Muscle layer of duodenum (tissue), 2 donors: ENCODE data around the gene MEX3A.
"Not testable (repeated sequence)": the region's sequence is repeated elsewhere in the genome, so short reads cannot be mapped to it uniquely, and the experiment has no call there.

ENCODE experiments used
- H3K27ac ChIP-seq: one replicate; pipeline ENCODE4 v1.7.0; 2013; ENCODE audit warnings: mild to moderate bottlenecking, low read length
- H3K27me3 ChIP-seq: one replicate; pipeline ENCODE4 v1.7.0; 2013; ENCODE audit warnings: low read depth, mild to moderate bottlenecking, control low read depth, low read length
- H3K36me3 ChIP-seq, 2 donors: one replicate each; pipeline ENCODE4 v1.7.0; 2013; ENCODE audit warnings: low read length in 2 of 2, control low read depth in 1 of 2, mild to moderate bottlenecking in 1 of 2; ENCODE audit not compliant: insufficient read depth in 2 of 2, control insufficient read depth in 1 of 2
- H3K4me1 ChIP-seq, 2 donors: one replicate each; pipeline ENCODE4 v1.7.0; 2013; ENCODE audit warnings: low read length in 2 of 2, mild to moderate bottlenecking in 2 of 2, control low read depth in 1 of 2, moderate library complexity in 1 of 2; ENCODE audit not compliant: insufficient read depth in 2 of 2, control insufficient read depth in 1 of 2
- H3K4me3 ChIP-seq, 2 donors: one replicate each; pipeline ENCODE4 v1.7.0; 2013; ENCODE audit warnings: low read length in 2 of 2, low read depth in 1 of 2, mild to moderate bottlenecking in 1 of 2
- H3K9me3 ChIP-seq, 2 donors: one replicate each; pipeline ENCODE4 v1.7.0; 2013; ENCODE audit warnings: low read length in 2 of 2, control low read depth in 1 of 2, mild to moderate bottlenecking in 1 of 2; ENCODE audit not compliant: control insufficient read depth in 1 of 2
- donor health status: healthy.

The MEX3A gene

GRCh38 chr1:156082309-156083091, at the start of gene MEX3A:
Gene MEX3A (minus strand): TSS chr1:156082465. CDS start chr1:156081998, 467 bp downstream.
- Histone ChIP-seq H3K4me3 (peak within 1 kb of the TSS; percentile 73 to 87), H3K36me3 (no peaks in the 10 kb centered on the region), H3K9me3 (no peaks in the 10 kb centered on the region), H3K27me3 (peaks cover 4% of the 10 kb centered on the region), H3K4me1 (peaks cover 0 to 34% of the 10 kb centered on the region in 2 donors), H3K27ac (no peak within 1 kb of the TSS)

GRCh38 chr1:156130578-156130942, 48.3 kb upstream of the MEX3A start:
- no peaks in the 10 kb centered on the region for H3K9me3 ChIP-seq
- H3K4me1 ChIP-seq, result peaks cover 25 to 51% of the 10 kb centered on the region in 2 donors
- H3K4me3 ChIP-seq, result peak overlapping the region in 1 of 2 donors; percentile 55
- H3K27me3 ChIP-seq, result no peaks in the 10 kb centered on the region
- peak overlapping the region; percentile 99 for H3K27ac ChIP-seq
- peaks cover 34 to 54% of the 10 kb centered on the region in 2 donors for H3K36me3 ChIP-seq

- peaks cover 27 to 57% of the 10 kb centered on the region in 2 donors for H3K4me1 ChIP-seq
- peak overlapping the region; percentile 34 to 55 for H3K4me3 ChIP-seq
- peak overlapping the region; percentile 99 for H3K27ac ChIP-seq
- H3K36me3 ChIP-seq, result peaks cover 28 to 48% of the 10 kb centered on the region in 2 donors
- H3K27me3 ChIP-seq, result no peaks in the 10 kb centered on the region
- no peaks in the 10 kb centered on the region for H3K9me3 ChIP-seq
Observed at GRCh38 chr1:156129687-156130577, 47.7 kb upstream of the MEX3A start.

- Histone ChIP-seq H3K36me3 (peaks cover 17 to 39% of the 10 kb centered on the region in 2 donors), H3K4me1 (peaks cover 36 to 67% of the 10 kb centered on the region in 2 donors), H3K9me3 (no peaks in the 10 kb centered on the region), H3K4me3 (peak overlapping the region; percentile 50 to 55), H3K27ac (peak overlapping the region; percentile 99), H3K27me3 (no peaks in the 10 kb centered on the region)
Observed at GRCh38 chr1:156128654-156129597, 46.7 kb upstream of the MEX3A start.

GRCh38 chr1:156128308-156128653, 46.0 kb upstream of the MEX3A start:
- Histone ChIP-seq H3K4me1 (peaks cover 39 to 74% of the 10 kb centered on the region in 2 donors), H3K9me3 (no peaks in the 10 kb centered on the region), H3K27ac (peak overlapping the region; percentile 99), H3K36me3 (peaks cover 12 to 38% of the 10 kb centered on the region in 2 donors), H3K27me3 (no peaks in the 10 kb centered on the region), H3K4me3 (peak overlapping the region; percentile 50 to 55)

- H3K36me3 ChIP-seq, result peaks cover 9 to 39% of the 10 kb centered on the region in 2 donors
- H3K9me3 ChIP-seq, result no peaks in the 10 kb centered on the region
- peak overlapping the region; percentile 96 for H3K27ac ChIP-seq
- peak overlapping the region; percentile 30 to 41 for H3K4me3 ChIP-seq
- peaks cover 47 to 83% of the 10 kb centered on the region in 2 donors for H3K4me1 ChIP-seq
- H3K27me3 ChIP-seq, result no peaks in the 10 kb centered on the region
Observed at GRCh38 chr1:156126630-156127534, 44.6 kb upstream of the MEX3A start.

- Histone ChIP-seq H3K27ac (peak overlapping the region; percentile 96), H3K4me3 (peak overlapping the region in 1 of 2 donors; percentile 41), H3K27me3 (no peaks in the 10 kb centered on the region), H3K9me3 (no peaks in the 10 kb centered on the region), H3K4me1 (peaks cover 54 to 89% of the 10 kb centered on the region in 2 donors), H3K36me3 (peaks cover 9 to 32% of the 10 kb centered on the region in 2 donors)
Observed at GRCh38 chr1:156126043-156126629, 43.9 kb upstream of the MEX3A start.

GRCh38 chr1:156125544-156125943, 43.3 kb upstream of the MEX3A start:
- Histone ChIP-seq H3K4me1 (peaks cover 59 to 91% of the 10 kb centered on the region in 2 donors), H3K36me3 (peaks cover 6 to 32% of the 10 kb centered on the region in 2 donors)
- H3K4me3 ChIP-seq, H3K27ac ChIP-seq, H3K27me3 ChIP-seq, H3K9me3 ChIP-seq: not testable (repeated sequence)

- Histone ChIP-seq H3K36me3 (peaks cover 10 to 30% of the 10 kb centered on the region in 2 donors), H3K4me1 (peaks cover 62 to 91% of the 10 kb centered on the region in 2 donors), H3K27ac (peak overlapping the region; percentile 99), H3K4me3 (peak overlapping the region; percentile 34 to 36), H3K27me3 (no peaks in the 10 kb centered on the region), H3K9me3 (no peaks in the 10 kb centered on the region)
Observed at GRCh38 chr1:156124557-156125483, 42.6 kb upstream of the MEX3A start.
